Endodermal cell (in vitro differentiated cells): ENCODE data around the gene CARM1. TPM values are rescaled to one million over a fixed set of nuclear protein-coding genes. Genes with fewer than 3 reads are reported as not detected.

Experiments used
- DNase-seq: peaks from one replicate; pipeline ENCODE4 v3.0.0-alpha.2; 2017
- H3K27ac ChIP-seq: 2 replicates; pipeline ENCODE4 v1.5.1; 2013; ENCODE audit warnings: mild to moderate bottlenecking, low read depth, low read length, moderate library complexity
- H3K27me3 ChIP-seq: 2 replicates; pipeline ENCODE4 v1.6.1; 2013; ENCODE audit warnings: mild to moderate bottlenecking, low read length, moderate library complexity; ENCODE audit not compliant: insufficient read depth, control insufficient read depth, poor library complexity, severe bottlenecking
- H3K36me3 ChIP-seq: 2 replicates; pipeline ENCODE4 v1.7.0; 2013; ENCODE audit warnings: mild to moderate bottlenecking, low read length, moderate library complexity; ENCODE audit not compliant: control insufficient read depth, insufficient read depth
- H3K4me1 ChIP-seq: one replicate; pipeline ENCODE4 v1.7.0; 2013; ENCODE audit warnings: low read length; ENCODE audit not compliant: control insufficient read depth, insufficient read depth
- H3K4me3 ChIP-seq: 2 replicates; pipeline ENCODE4 v1.5.1; 2013; ENCODE audit warnings: mild to moderate bottlenecking, low read length, moderate library complexity
- H3K9ac ChIP-seq: 2 replicates; pipeline ENCODE4 v1.6.1; 2013; ENCODE audit warnings: mild to moderate bottlenecking, low read length, moderate library complexity; ENCODE audit not compliant: poor library complexity, severe bottlenecking; ENCODE audit errors: extremely low read depth
- H3K9me3 ChIP-seq: 2 replicates; pipeline ENCODE4 v1.6.1; 2013; ENCODE audit warnings: mild to moderate bottlenecking, low read length, moderate library complexity; ENCODE audit not compliant: control insufficient read depth
- H3K27ac Mint-ChIP-seq: 2 replicates; pipeline ENCODE4 v1.8.0; 2020; ENCODE audit warnings: mixed read lengths
- H3K27me3 Mint-ChIP-seq: 2 replicates; pipeline ENCODE4 v1.8.0; 2021; ENCODE audit warnings: mild to moderate bottlenecking, mixed read lengths; ENCODE audit not compliant: insufficient read depth
- H3K36me3 Mint-ChIP-seq: 2 replicates; pipeline ENCODE4 v1.8.0; 2020; ENCODE audit warnings: low read depth, mixed read lengths
- H3K4me1 Mint-ChIP-seq: 2 replicates; pipeline ENCODE4 v1.8.0; 2020; ENCODE audit warnings: mixed read lengths
- H3K4me3 Mint-ChIP-seq: 2 replicates; pipeline ENCODE4 v1.8.0; 2020; ENCODE audit warnings: mild to moderate bottlenecking, moderate library complexity, mixed read lengths
- H3K9me3 Mint-ChIP-seq: 2 replicates; pipeline ENCODE4 v1.8.0; 2020; ENCODE audit warnings: mild to moderate bottlenecking, mixed read lengths
- CTCF ChIP-seq: fragments of 200-600 bp; sonication (generic); conservative IDR thresholded peaks from 2 replicates; pipeline ENCODE4 v1.5.0; 2021; ENCODE audit warnings: antibody characterized with exemption, mild to moderate bottlenecking
- whole genome bisulfite sequencing, 2 experiments: methylation state at CpG; one replicate each; pipeline versions ENCODE4 v1.1.5 to v1.1.7; 2013; ENCODE audit warnings: missing lambda C conversion rate in 2 of 2, mixed read lengths in 1 of 2; ENCODE audit not compliant: insufficient coverage in 1 of 2, insufficient read length in 1 of 2; 5-methylcytosine and 5-hydroxymethylcytosine counted together
- total RNA-seq, 2 donors: library from RNA; stranded (reverse); fragmentation: NEBNext Ultra II Directional in 1 of 2; extraction: Animal tissue kit (Norgen Biotek cat#: 25700) in 1 of 2; gene quantifications; 2 replicates in 1 of 2; 3 replicates in 1 of 2; pipeline ENCODE4 v1.2.1, GENCODE V29; 2021

The CARM1 gene
- total RNA-seq, 2 donors from 2014 or later = 80.6 to 86.6 TPM

GRCh38 chr19:10863107-10863717, 8.1 kb upstream of the CARM1 start:
- 81 to 85% methylated on average over 16 to 18 of the region's 18 CpGs for WGBS, 2 experiments
- Histone ChIP-seq H3K27me3 (no peaks in the 10 kb centered on the region), H3K36me3 (no peaks in the 10 kb centered on the region), H3K9me3 (no peaks in the 10 kb centered on the region), H3K4me3 (no peak overlapping the region), H3K9ac (no peak overlapping the region), H3K4me1 (no peaks in the 10 kb centered on the region), H3K27ac (no peak overlapping the region)
- no peaks in the 10 kb centered on the region for H3K27me3 Mint-ChIP-seq
- H3K27ac Mint-ChIP-seq = peak overlapping the region; percentile 79
- no peak overlapping the region for H3K4me3 Mint-ChIP-seq
- H3K4me1 Mint-ChIP-seq = peaks cover 11% of the 10 kb centered on the region
- no peak for TF ChIP-seq CTCF
- no peaks in the 10 kb centered on the region for H3K9me3 Mint-ChIP-seq
- no peaks in the 10 kb centered on the region for H3K36me3 Mint-ChIP-seq
- DNase-seq = peak; percentile 64

- TF ChIP-seq CTCF = peak; percentile 94
- DNase-seq = peak; percentile 95
- Mint-ChIP-seq H3K36me3 (no peaks in the 10 kb centered on the region), H3K27me3 (no peaks in the 10 kb centered on the region), H3K9me3 (no peaks in the 10 kb centered on the region), H3K4me3 (no peak overlapping the region), H3K27ac (no peak overlapping the region), H3K4me1 (peaks cover 11% of the 10 kb centered on the region)
- 40 to 61% methylated on average over 4 to 6 of the region's 6 CpGs for WGBS, 2 experiments
- H3K9me3 ChIP-seq = no peaks in the 10 kb centered on the region
- no peak overlapping the region for H3K27ac ChIP-seq
- H3K4me3 ChIP-seq = no peak overlapping the region
- H3K4me1 ChIP-seq = no peaks in the 10 kb centered on the region
- no peaks in the 10 kb centered on the region for H3K36me3 ChIP-seq
- no peak overlapping the region for H3K9ac ChIP-seq
- H3K27me3 ChIP-seq = no peaks in the 10 kb centered on the region
These were observed 6.8 kb upstream of the CARM1 start for GRCh38 chr19:10864538-10864899.

- Histone ChIP-seq H3K36me3 (no peaks in the 10 kb centered on the region), H3K27ac (no peak overlapping the region), H3K4me1 (no peaks in the 10 kb centered on the region), H3K4me3 (no peak overlapping the region), H3K9me3 (no peaks in the 10 kb centered on the region), H3K27me3 (no peaks in the 10 kb centered on the region), H3K9ac (no peak overlapping the region)
- no peak for TF ChIP-seq CTCF
- Mint-ChIP-seq H3K4me1 (peaks cover 17% of the 10 kb centered on the region), H3K36me3 (no peaks in the 10 kb centered on the region), H3K4me3 (no peak overlapping the region), H3K27ac (no peak overlapping the region), H3K27me3 (no peaks in the 10 kb centered on the region), H3K9me3 (no peaks in the 10 kb centered on the region)
- WGBS, 2 experiments = 95 to 97% methylated on average over 6 to 10 of the region's 10 CpGs
- DNase-seq = no peak
These were observed 4.9 kb upstream of the CARM1 start for GRCh38 chr19:10866495-10866894.
